ENCODE results near the gene PFKFB3.

PFKFB3 gene

DNA sequence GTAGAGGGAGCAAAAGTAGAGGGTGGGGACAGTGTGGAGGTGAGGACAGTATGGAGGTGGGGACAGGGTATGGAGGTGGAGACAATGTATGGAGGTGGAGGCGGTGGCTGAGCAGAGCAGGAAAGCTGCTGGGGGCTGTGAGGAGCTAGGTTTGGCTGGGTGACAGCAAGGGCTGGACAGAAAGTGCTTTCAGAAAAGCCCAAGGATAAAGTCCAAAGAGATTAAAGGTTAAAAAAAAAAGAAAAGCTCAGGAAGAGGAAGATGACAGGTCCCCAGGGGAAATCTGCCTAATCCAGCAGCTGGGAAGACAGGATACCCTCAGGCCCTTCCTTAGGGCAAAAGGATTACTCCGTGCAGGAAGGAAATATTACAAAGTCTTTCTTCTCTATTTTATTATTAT lies 32.1 kb upstream of the PFKFB3 start:
- DNase-seq (ENCODE audit: low spot score), result no peak
- TF ChIP-seq, protein P1, sequence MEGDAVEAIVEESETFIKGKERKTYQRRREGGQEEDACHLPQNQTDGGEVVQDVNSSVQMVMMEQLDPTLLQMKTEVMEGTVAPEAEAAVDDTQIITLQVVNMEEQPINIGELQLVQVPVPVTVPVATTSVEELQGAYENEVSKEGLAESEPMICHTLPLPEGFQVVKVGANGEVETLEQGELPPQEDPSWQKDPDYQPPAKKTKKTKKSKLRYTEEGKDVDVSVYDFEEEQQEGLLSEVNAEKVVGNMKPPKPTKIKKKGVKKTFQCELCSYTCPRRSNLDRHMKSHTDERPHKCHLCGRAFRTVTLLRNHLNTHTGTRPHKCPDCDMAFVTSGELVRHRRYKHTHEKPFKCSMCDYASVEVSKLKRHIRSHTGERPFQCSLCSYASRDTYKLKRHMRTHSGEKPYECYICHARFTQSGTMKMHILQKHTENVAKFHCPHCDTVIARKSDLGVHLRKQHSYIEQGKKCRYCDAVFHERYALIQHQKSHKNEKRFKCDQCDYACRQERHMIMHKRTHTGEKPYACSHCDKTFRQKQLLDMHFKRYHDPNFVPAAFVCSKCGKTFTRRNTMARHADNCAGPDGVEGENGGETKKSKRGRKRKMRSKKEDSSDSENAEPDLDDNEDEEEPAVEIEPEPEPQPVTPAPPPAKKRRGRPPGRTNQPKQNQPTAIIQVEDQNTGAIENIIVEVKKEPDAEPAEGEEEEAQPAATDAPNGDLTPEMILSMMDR (IDR thresholded peaks at IDR 0.05; ENCODE audit: extremely low read depth, insufficient read depth, missing control alignments), result no peak
- in situ Hi-C loops (cut with MboI; ENCODE audit: low pct_unique_long_range_greater_than_20kb, low sequenced_read_pairs, unreplicated experiment), result no loop called here

DNA sequence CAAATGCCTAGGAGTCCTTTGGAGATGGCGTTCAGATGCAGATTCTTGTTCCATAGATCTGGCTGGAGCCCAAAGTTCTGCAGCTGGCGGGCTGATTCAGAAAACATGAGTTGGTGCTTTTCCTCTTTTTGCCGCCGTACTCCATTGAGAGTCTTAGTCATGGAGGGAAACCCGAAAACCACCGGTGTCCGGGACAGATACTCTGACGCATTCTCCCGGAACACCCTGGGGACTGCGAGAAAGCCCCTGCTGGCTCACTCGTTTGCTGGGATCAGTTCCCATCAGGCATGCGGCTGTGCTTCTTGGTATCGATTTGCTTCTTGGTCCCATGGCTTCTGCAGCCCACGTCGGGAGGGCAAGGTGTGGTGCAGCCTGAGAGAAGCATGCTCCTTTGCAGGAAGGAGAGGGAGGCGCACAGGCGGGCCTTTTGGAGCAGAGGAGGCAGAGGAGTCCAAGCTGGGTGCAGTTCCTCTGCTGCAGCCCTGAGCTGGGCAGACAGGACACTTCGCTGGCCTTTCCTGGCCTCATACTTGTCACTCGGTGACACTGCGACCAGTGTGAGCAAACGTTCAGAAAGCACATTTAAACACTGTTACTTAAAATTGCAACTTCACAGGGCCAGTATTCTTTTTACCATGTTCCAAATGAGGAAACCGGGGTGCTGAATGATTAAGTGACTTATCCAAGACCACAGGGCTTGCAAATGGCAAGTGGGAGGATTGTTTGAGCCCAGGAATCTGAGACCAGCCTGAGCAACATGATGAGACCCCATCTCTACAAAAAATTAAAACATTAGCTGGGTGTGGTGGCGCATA lies 30.6 kb upstream of the PFKFB3 start:
- in situ Hi-C loops (cut with MboI; ENCODE audit: low pct_unique_long_range_greater_than_20kb, low sequenced_read_pairs, unreplicated experiment), result no loop called here
- TF ChIP-seq, protein P1 (IDR thresholded peaks at IDR 0.05; ENCODE audit: extremely low read depth, insufficient read depth, missing control alignments), result no peak
- DNase-seq (ENCODE audit: low spot score), result no peak

DNA sequence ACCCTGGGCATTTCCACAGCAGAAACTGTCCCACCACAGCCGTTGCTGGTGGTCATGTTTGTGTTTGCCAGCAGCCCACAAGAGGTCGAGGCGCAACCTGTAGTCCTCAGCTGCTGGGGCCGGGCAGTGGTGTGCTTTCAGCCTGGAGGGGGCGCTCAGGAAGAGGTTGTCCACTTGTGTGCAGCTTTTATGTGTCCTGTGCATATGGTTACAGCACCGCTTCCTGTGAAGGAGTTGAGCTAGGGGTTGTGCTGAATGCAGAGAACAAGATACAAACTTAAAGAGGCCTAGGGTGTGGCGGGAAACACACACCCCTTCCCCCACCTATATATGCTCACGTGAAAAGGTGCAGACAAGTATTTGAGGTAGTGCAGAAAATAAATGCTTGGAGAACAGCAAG lies 29.5 kb upstream of the PFKFB3 start:
- TF ChIP-seq, protein P1 (IDR thresholded peaks at IDR 0.05; ENCODE audit: extremely low read depth, insufficient read depth, missing control alignments), result peak; percentile 44
- in situ Hi-C loops (cut with MboI; ENCODE audit: low pct_unique_long_range_greater_than_20kb, low sequenced_read_pairs, unreplicated experiment), result no loop called here
- DNase-seq (ENCODE audit: low spot score), result no peak

DNA sequence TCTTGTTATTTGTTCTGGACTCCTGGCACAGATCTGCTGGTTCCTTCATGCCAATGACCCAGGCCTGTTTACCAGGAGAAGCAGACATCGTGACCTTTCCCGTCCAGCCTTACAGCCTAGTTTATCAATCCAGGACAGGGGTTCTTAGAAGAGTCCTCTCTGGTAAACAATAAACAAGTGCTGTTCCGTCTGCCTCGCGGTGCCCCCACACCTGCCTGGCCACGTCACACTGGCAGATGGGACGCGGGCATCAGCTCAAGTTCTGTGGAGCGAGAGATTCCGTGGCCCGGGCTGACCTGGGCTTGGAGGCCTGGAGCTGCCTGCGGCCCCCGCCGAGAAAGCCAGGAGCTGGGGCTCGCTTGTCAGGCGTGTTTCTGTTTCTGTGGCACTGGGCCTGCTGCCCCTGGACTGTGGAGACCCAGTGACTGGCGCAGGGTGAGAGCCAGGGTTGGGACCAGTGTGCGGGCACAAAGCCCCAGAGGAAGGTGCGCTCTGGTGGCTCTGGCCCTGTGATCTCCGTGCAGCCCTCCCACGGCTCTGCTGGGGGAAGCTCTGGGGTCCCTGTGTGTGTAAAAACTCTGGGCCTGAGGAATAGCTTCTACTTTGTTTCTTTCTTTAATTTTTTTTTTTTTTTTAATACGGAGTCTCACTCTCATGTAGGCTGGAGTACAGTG lies 28.4 kb upstream of the PFKFB3 start:
- TF ChIP-seq, protein P1 (IDR thresholded peaks at IDR 0.05; ENCODE audit: extremely low read depth, insufficient read depth, missing control alignments), result no peak
- DNase-seq (ENCODE audit: low spot score), result no peak
- in situ Hi-C loops (cut with MboI; ENCODE audit: low pct_unique_long_range_greater_than_20kb, low sequenced_read_pairs, unreplicated experiment), result no loop called here

DNA sequence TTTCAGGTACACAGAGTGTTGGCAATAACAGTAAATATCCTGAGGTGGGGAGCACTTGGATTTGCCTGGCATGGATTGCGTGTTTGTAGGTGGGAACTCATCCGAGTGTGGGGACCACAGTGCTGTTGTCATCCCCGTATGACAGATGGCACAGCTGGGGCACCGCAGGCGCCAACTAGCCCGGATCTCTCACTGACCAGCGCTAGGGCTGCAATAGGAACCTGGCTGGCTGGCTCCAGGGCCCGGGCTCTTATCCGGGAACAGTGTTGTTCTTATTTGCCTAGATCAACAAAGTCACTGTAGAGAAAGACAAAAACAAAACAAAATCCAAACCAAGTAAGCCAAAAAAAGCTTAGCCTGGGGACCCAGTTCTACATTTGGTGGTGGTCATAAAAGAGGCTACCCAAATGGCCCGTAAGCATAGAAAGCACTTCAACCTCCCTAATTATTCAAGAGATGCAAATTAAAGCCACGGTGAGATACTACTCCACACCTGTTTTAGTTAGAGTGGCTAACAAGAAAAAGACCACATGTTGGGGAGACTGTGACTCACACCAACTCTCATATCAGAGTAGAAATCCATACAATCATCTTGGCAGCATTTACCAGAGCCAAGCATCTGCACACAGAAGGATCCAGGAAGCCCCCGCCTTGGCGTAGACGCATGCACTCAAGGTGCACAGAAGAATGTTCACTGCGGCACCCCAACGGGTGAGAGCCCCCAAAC lies 27.2 kb upstream of the PFKFB3 start:
- in situ Hi-C loops (cut with MboI; ENCODE audit: low pct_unique_long_range_greater_than_20kb, low sequenced_read_pairs, unreplicated experiment), result no loop called here
- TF ChIP-seq, protein P1 (IDR thresholded peaks at IDR 0.05; ENCODE audit: extremely low read depth, insufficient read depth, missing control alignments), result no peak
- DNase-seq (ENCODE audit: low spot score), result no peak

DNA sequence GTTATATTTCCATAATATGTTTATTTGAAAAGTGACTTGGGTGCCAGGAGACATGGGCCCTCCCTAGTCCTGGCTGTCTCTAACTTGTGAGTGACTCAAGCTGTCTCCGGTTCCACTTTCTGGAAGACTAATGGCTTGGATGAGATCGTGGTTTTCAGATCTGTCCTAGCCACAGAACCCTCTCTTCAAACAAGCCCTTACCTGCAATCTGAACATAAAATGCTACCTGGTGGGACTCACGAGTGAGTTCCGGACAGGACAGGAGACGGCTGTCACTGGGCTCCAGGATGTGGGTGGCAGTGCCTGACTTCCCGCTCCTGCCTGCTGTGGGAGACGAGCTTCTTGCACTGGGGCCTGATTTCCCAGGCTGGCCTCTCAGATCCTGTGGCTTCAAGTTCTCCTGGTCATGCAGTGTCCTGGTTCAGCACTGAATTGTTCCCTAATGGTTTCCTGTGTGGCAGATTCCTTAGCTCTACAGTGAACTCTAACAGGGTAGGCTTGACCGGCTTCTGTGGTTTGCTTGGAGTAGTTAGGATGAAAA lies 26.0 kb upstream of the PFKFB3 start:
- in situ Hi-C loops (cut with MboI; ENCODE audit: low pct_unique_long_range_greater_than_20kb, low sequenced_read_pairs, unreplicated experiment), result no loop called here
- TF ChIP-seq, protein P1 (IDR thresholded peaks at IDR 0.05; ENCODE audit: extremely low read depth, insufficient read depth, missing control alignments), result no peak

More for the DNA sequence above, 26.0 kb upstream of the PFKFB3 start:
- DNase-seq (ENCODE audit: low spot score), result no peak
